Neural cell (in vitro differentiated cells): ENCODE measurements around the gene SULT1E1. TPM values are rescaled to one million over a fixed set of nuclear protein-coding genes. Genes with fewer than 3 reads are reported as not detected.

Source experiments
- H2AFZ ChIP-seq: fragments of 200-600, 300-800 bp; sonication (generic), shearing (Covaris generic); 2 replicates; pipeline ENCODE4 v1.6.0; 2014; ENCODE audit warnings: low read depth, mild to moderate bottlenecking, antibody characterized with exemption, low read length, moderate library complexity
- H3F3A ChIP-seq: fragments of 200-600 bp; shearing (Covaris generic); 2 replicates; pipeline ENCODE4 v1.6.1; 2016; ENCODE audit warnings: mild to moderate bottlenecking, moderate library complexity, mixed read lengths, antibody characterized with exemption, low read length; ENCODE audit not compliant: insufficient read depth, poor library complexity, severe bottlenecking
- H3K27ac ChIP-seq: fragments of 200-600, 300-800 bp; sonication (generic), shearing (Covaris generic); 2 replicates; pipeline ENCODE4 v1.5.1; 2014; ENCODE audit warnings: mild to moderate bottlenecking, low read length, moderate library complexity
- H3K27me3 ChIP-seq: fragments of 300-800, 200-600 bp; sonication (generic), shearing (Covaris generic); 2 replicates; pipeline ENCODE4 v1.6.0; 2014; ENCODE audit warnings: mild to moderate bottlenecking, low read depth, low read length, moderate library complexity; ENCODE audit not compliant: insufficient read depth
- H3K36me3 ChIP-seq: fragments of 300-800, 200-600 bp; sonication (generic), shearing (Covaris generic); 2 replicates; pipeline ENCODE4 v1.5.1; 2014; ENCODE audit warnings: mild to moderate bottlenecking, antibody characterized with exemption, low read length, moderate library complexity; ENCODE audit not compliant: insufficient read depth
- H3K4me2 ChIP-seq: fragments of 300-800, 200-600 bp; sonication (generic), shearing (Covaris generic); 2 replicates; pipeline ENCODE4 v1.6.0; 2014; ENCODE audit warnings: mild to moderate bottlenecking, low read length
- H3K4me3 ChIP-seq: fragments of 300-800, 200-600 bp; sonication (generic), shearing (Covaris generic); 2 replicates; pipeline ENCODE4 v1.5.1; 2014; ENCODE audit warnings: mild to moderate bottlenecking, low read length, moderate library complexity
- H3K79me2 ChIP-seq: fragments of 200-600 bp; shearing (Covaris generic); replicated peaks from 2 replicates; pipeline ENCODE4 v1.6.0; 2014; ENCODE audit warnings: mild to moderate bottlenecking, low read length, moderate library complexity; ENCODE audit not compliant: insufficient read depth
- H3K9ac ChIP-seq: fragments of 300-800, 200-600 bp; sonication (generic), shearing (Covaris generic); 2 replicates; pipeline ENCODE4 v1.6.1; 2016; ENCODE audit warnings: mild to moderate bottlenecking, low read length, mixed read lengths
- H3K9me2 ChIP-seq: fragments of 200-600 bp; shearing (Covaris generic); 2 replicates; pipeline ENCODE4 v1.6.1; 2016; ENCODE audit warnings: mild to moderate bottlenecking, low read length, mixed read lengths; ENCODE audit not compliant: insufficient read depth
- H3K9me3 ChIP-seq: fragments of 200-600, 300-800 bp; sonication (generic), shearing (Covaris generic); 2 replicates; pipeline ENCODE4 v1.6.1; 2016; ENCODE audit warnings: mild to moderate bottlenecking, mixed run types, low read length, moderate library complexity, mixed read lengths
- H4K20me1 ChIP-seq: fragments of 200-600 bp; shearing (Covaris generic); 2 replicates; pipeline ENCODE4 v1.6.1; 2016; ENCODE audit warnings: mild to moderate bottlenecking, mixed run types; ENCODE audit not compliant: insufficient read depth
- CTCF ChIP-seq: fragments of 450-650 bp; IDR thresholded peaks from 2 replicates; pipeline ENCODE4 v1.5.1; 2014; ENCODE audit warnings: antibody characterized with exemption, mild to moderate bottlenecking, moderate library complexity; ENCODE audit not compliant: poor library complexity, severe bottlenecking
- EP300 ChIP-seq: fragments of 450-650 bp; conservative IDR thresholded peaks from 2 replicates; pipeline ENCODE4 v1.6.1; 2014; ENCODE audit warnings: antibody characterized with exemption, mild to moderate bottlenecking, moderate library complexity; ENCODE audit not compliant: poor library complexity, severe bottlenecking
- EZH2 ChIP-seq: fragments of 200-600, 300-800 bp; shearing (Covaris generic), sonication (generic); IDR thresholded peaks from 2 replicates; pipeline ENCODE4 v1.6.1; 2014; ENCODE audit warnings: antibody characterized with exemption, low read length, borderline replicate concordance, mild to moderate bottlenecking; ENCODE audit not compliant: insufficient read depth, poor library complexity, severe bottlenecking
- MXI1 ChIP-seq: fragments of 450-650 bp; conservative IDR thresholded peaks from 2 replicates; pipeline ENCODE4 v1.6.1; 2014; ENCODE audit warnings: antibody characterized with exemption, mild to moderate bottlenecking; ENCODE audit not compliant: poor library complexity, severe bottlenecking
- POLR2AphosphoS5 ChIP-seq: IDR thresholded peaks from 2 replicates; pipeline ENCODE4 v1.6.1; 2012
- RAD21 ChIP-seq: fragments of 450-650 bp; conservative IDR thresholded peaks from 2 replicates; pipeline ENCODE4 v1.6.1; 2014; ENCODE audit warnings: antibody characterized with exemption, mild to moderate bottlenecking, moderate library complexity
- REST ChIP-seq: IDR thresholded peaks from 2 replicates; pipeline ENCODE4 v1.6.1; 2012; ENCODE audit warnings: borderline replicate concordance
- SMC3 ChIP-seq: fragments of 450-650 bp; conservative IDR thresholded peaks from 2 replicates; pipeline ENCODE4 v1.6.1; 2014; ENCODE audit warnings: antibody characterized with exemption, mild to moderate bottlenecking, moderate library complexity; ENCODE audit not compliant: poor library complexity
- TAF1 ChIP-seq: IDR thresholded peaks from 2 replicates; pipeline ENCODE4 v1.6.1; 2012; ENCODE audit warnings: low read depth
- polyA plus RNA-seq: library from polyadenylated mRNA; depleted of rRNA; stranded (reverse); fragments of >200 nt; gene quantifications from 2 replicates; pipeline ENCODE4 v1.2.3, GENCODE V29; 2014

The SULT1E1 gene
- polyA plus RNA-seq, 1 donor from 2014 or later: not detected

GRCh38 chr4:69848028-69848427 is 11.9 kb downstream of the SULT1E1 start:
- no peaks in the 10 kb centered on the region for H3K9me2 ChIP-seq

GRCh38 chr4:69843932-69844331 is 16.0 kb downstream of the SULT1E1 start:
- Histone ChIP-seq H3K9me3 (no peaks in the 10 kb centered on the region), H3K9ac (no peak overlapping the region), H4K20me1 (no peaks in the 10 kb centered on the region), H3K4me3 (no peak overlapping the region), H3K79me2 (no peaks in the 10 kb centered on the region), H2AFZ (no peak overlapping the region), H3K36me3 (no peaks in the 10 kb centered on the region), H3K9me2 (no peaks in the 10 kb centered on the region), H3K4me2 (no peak overlapping the region), H3F3A (no peaks in the 10 kb centered on the region), H3K27me3 (no peaks in the 10 kb centered on the region), H3K27ac (no peak overlapping the region)
- TF ChIP-seq CTCF (no peak), TAF1 (no peak), EZH2 (no peak), MXI1 (no peak), EP300 (no peak), RAD21 (no peak)

More at GRCh38 chr4:69848028-69848427, 11.9 kb downstream of the SULT1E1 start:
- Histone ChIP-seq H3K4me2 (no peak overlapping the region), H3K27me3 (no peaks in the 10 kb centered on the region), H3K36me3 (no peaks in the 10 kb centered on the region), H2AFZ (no peak overlapping the region), H3K9me3 (no peaks in the 10 kb centered on the region), H3K4me3 (no peak overlapping the region), H3K79me2 (no peaks in the 10 kb centered on the region), H3F3A (no peaks in the 10 kb centered on the region), H3K27ac (no peak overlapping the region), H3K9ac (no peak overlapping the region), H4K20me1 (no peaks in the 10 kb centered on the region)
- no peak for TF ChIP-seq RAD21
- TF ChIP-seq EP300: no peak
- TF ChIP-seq EZH2: no peak
- TF ChIP-seq TAF1: no peak
- TF ChIP-seq SMC3: no peak
- TF ChIP-seq POLR2AphosphoS5: no peak
- TF ChIP-seq MXI1: no peak
- no peak for TF ChIP-seq CTCF
- no peak for TF ChIP-seq REST
